Muscle of leg (tissue), 11 donors: ENCODE measurements around the gene CEP112. TPM values are rescaled to one million over a fixed set of nuclear protein-coding genes. Genes with fewer than 3 reads are reported as not detected.
"Not testable (repeated sequence)": the region's sequence is repeated elsewhere in the genome, so short reads cannot be mapped to it uniquely, and the experiment has no call there.

ENCODE experiments used
- DNase-seq: peaks from one replicate; pipeline ENCODE4 v3.0.0; 2013
- H3K27ac ChIP-seq: one replicate; pipeline ENCODE4 v1.5.1; 2013; ENCODE audit warnings: mild to moderate bottlenecking, low read length, control low read depth
- H3K27me3 ChIP-seq: one replicate; pipeline ENCODE4 v1.6.1; 2013; ENCODE audit warnings: low read length; ENCODE audit not compliant: control insufficient read depth, insufficient read depth
- H3K36me3 ChIP-seq: one replicate; pipeline ENCODE4 v1.6.1; 2013; ENCODE audit warnings: low read length; ENCODE audit not compliant: control insufficient read depth, insufficient read depth
- H3K4me1 ChIP-seq: one replicate; pipeline ENCODE4 v1.6.1; 2013; ENCODE audit warnings: low read length; ENCODE audit not compliant: control insufficient read depth, insufficient read depth
- H3K4me3 ChIP-seq: one replicate; pipeline ENCODE4 v1.5.1; 2013; ENCODE audit warnings: low read length, control low read depth
- H3K9me3 ChIP-seq: replicated peaks from 2 replicates; pipeline ENCODE4 v1.6.1; 2013; ENCODE audit warnings: low read depth, low read length; ENCODE audit not compliant: control insufficient read depth
- WGBS: methylation state at CpG from one replicate; pipeline ENCODE4 v1.1.5; 2013; ENCODE audit warnings: missing lambda C conversion rate; ENCODE audit not compliant: insufficient coverage; 5-methylcytosine and 5-hydroxymethylcytosine counted together
- polyA plus RNA-seq, 8 donors: library from polyadenylated mRNA; unstranded; fragments of 120-200 nt; gene quantifications; one replicate each; pipeline versions ENCODE4 v1.2.1 to v1.2.3, GENCODE V29; 2013; ENCODE audit warnings: inconsistent platforms in 1 of 8, low replicate concordance in 1 of 8; ENCODE audit not compliant: insufficient read length in 8 of 8, insufficient read depth in 1 of 8
- total RNA-seq: library from RNA; stranded (reverse); fragments of 120-200 nt; gene quantifications from one replicate; pipeline ENCODE4 v1.2.4, GENCODE V29; 2013

CEP112 gene
- total and polyA plus RNA-seq, 9 donors = 11.4 to 19.0 (median 14.8) TPM

GRCh38 chr17:65823713-65824112 is 368.2 kb downstream of the CEP112 start:
- no peaks in the 10 kb centered on the region for H3K4me1 ChIP-seq
- no peak overlapping the region for H3K4me3 ChIP-seq
- H3K27ac ChIP-seq = no peak overlapping the region
- no peak for DNase-seq
- no peaks in the 10 kb centered on the region for H3K27me3 ChIP-seq
- no peaks in the 10 kb centered on the region for H3K36me3 ChIP-seq
- peaks cover 2% of the 10 kb centered on the region for H3K9me3 ChIP-seq

DNA sequence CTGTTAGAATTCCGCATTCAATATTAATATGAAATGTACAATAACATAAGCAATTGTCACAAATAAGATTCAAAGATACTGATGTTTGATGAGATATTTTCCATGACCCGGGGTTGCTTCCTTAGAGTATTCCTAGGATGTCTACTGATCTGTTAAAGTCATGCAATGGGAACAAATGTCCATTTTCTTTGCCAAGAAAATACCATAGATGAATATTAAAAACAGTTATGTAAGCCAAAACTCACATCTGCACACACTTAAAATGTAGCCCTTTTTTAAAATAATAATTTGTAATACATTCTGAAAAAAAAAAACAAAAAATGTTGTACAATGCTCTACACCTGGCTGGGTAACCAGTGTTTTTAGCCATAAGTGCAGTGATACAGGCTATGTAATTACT is 371.1 kb downstream of the CEP112 start:
- Histone ChIP-seq H3K4me3 (no peak overlapping the region), H3K4me1 (no peaks in the 10 kb centered on the region), H3K27ac (no peak overlapping the region), H3K9me3 (no peaks in the 10 kb centered on the region), H3K27me3 (no peaks in the 10 kb centered on the region), H3K36me3 (no peaks in the 10 kb centered on the region)
- WGBS = no CpG with 5 or more reads among the region's 2 CpGs
- DNase-seq = peak; percentile 96

DNA sequence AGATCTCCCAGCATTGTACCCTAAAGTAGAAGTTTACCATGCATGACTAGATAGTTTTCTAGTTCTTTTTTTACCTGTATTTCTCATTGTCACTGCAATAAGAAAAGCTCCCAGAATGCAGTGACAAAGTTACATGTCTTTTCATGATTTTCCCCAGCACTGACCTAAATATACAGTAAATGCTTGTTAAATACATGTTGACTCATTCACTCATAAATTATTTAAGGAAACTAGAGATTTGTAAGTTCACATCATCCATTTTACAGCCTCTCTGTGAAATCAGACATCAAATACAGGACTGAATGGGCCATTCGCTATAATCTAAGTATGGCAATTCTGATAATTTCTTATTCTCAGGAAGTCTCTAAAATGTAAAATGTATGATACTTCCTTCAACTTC is 371.6 kb downstream of the CEP112 start:
- Histone ChIP-seq H3K36me3 (no peaks in the 10 kb centered on the region), H3K4me1 (no peaks in the 10 kb centered on the region), H3K4me3 (no peak overlapping the region), H3K9me3 (no peaks in the 10 kb centered on the region), H3K27me3 (no peaks in the 10 kb centered on the region), H3K27ac (no peak overlapping the region)
- no CpG with 5 or more reads among the region's 1 CpG for WGBS
- DNase-seq = peak; percentile 47

GRCh38 chr17:65819810-65820209 is 372.1 kb downstream of the CEP112 start:
- Histone ChIP-seq H3K36me3 (no peaks in the 10 kb centered on the region), H3K27ac (no peak overlapping the region), H3K27me3 (no peaks in the 10 kb centered on the region), H3K4me1 (no peaks in the 10 kb centered on the region), H3K9me3 (no peaks in the 10 kb centered on the region), H3K4me3 (no peak overlapping the region)
- 17% methylated on average over 1 of the region's 3 CpGs for WGBS
- no peak for DNase-seq

GRCh38 chr17:65817951-65818350 is 374.0 kb downstream of the CEP112 start:
- Histone ChIP-seq H3K4me3 (no peak overlapping the region), H3K27ac (no peak overlapping the region), H3K9me3 (no peaks in the 10 kb centered on the region), H3K4me1 (no peaks in the 10 kb centered on the region), H3K27me3 (no peaks in the 10 kb centered on the region), H3K36me3 (no peaks in the 10 kb centered on the region)
- no peak for DNase-seq
- WGBS = no CpG with 5 or more reads among the region's 4 CpGs

- H3K36me3 ChIP-seq = no peaks in the 10 kb centered on the region
- no CpG with 5 or more reads among the region's 1 CpG for WGBS
- no peaks in the 10 kb centered on the region for H3K9me3 ChIP-seq
- no peaks in the 10 kb centered on the region for H3K27me3 ChIP-seq
- no peak for DNase-seq
- no peak overlapping the region for H3K4me3 ChIP-seq
- H3K27ac ChIP-seq = no peak overlapping the region
- no peaks in the 10 kb centered on the region for H3K4me1 ChIP-seq
Observed at GRCh38 chr17:65814418-65814817, 377.5 kb downstream of the CEP112 start.

DNA sequence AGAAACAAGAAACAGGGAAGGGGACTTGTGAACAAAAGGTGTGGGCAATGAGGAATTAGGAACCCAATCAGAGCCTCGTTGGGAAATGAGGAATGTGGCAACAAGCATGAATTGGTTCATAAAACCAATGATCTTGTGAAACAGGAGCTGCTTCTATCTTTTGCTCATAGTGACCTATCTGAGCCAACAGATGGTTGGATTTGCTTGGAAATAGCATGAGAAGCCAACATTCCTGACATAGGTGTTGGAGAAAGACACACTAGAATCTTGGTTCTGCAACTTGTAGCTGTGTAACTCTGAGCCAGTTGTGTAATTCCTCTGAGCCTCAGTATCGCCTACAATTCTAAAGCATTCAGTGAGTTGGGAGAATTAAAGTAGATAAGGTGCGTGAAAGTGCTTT is 378.6 kb downstream of the CEP112 start:
- Histone ChIP-seq H3K4me3 (no peak overlapping the region), H3K27ac (no peak overlapping the region), H3K36me3 (no peaks in the 10 kb centered on the region), H3K4me1 (no peaks in the 10 kb centered on the region), H3K9me3 (peaks cover 6% of the 10 kb centered on the region), H3K27me3 (no peaks in the 10 kb centered on the region)
- WGBS = 33% methylated on average over 1 of the region's 3 CpGs
- no peak for DNase-seq

- Histone ChIP-seq H3K27me3 (no peaks in the 10 kb centered on the region), H3K4me1 (no peaks in the 10 kb centered on the region), H3K36me3 (no peaks in the 10 kb centered on the region), H3K4me3 (no peak overlapping the region), H3K9me3 (peaks cover 17% of the 10 kb centered on the region), H3K27ac (no peak overlapping the region)
- 67% methylated on average over 3 of the region's 3 CpGs for WGBS
- DNase-seq = no peak
Observed at GRCh38 chr17:65811043-65811442, 380.9 kb downstream of the CEP112 start.

DNA sequence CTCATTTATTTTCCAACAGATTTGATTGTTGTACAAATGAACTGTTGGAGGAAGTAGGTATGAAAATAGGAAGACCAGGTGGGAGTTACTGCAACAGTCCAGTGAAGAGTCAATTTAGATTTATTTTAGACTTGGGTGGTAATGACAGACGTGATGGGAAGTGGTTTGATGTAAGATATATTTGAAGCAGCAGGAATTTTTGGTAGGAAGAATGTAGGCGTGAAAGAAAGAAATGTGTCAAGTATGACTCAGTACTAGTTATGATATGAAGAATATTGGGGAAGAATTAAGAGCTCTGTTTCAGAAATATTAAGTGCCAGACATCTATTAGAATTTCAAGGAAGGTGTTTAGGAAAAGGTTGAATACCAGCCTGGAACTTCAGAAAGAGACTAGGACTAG is 382.6 kb downstream of the CEP112 start:
- Histone ChIP-seq H3K4me1 (no peaks in the 10 kb centered on the region), H3K36me3 (no peaks in the 10 kb centered on the region), H3K27me3 (no peaks in the 10 kb centered on the region), H3K9me3 (peaks cover 17% of the 10 kb centered on the region), H3K4me3 (no peak overlapping the region), H3K27ac (no peak overlapping the region)
- WGBS = 83% methylated on average over 2 of the region's 2 CpGs
- DNase-seq = no peak

- not testable (repeated sequence) for H3K36me3 ChIP-seq, DNase-seq, H3K27ac ChIP-seq, H3K4me3 ChIP-seq, H3K4me1 ChIP-seq, H3K27me3 ChIP-seq
- H3K9me3 ChIP-seq = peaks cover 17% of the 10 kb centered on the region
- no CpG with 5 or more reads among the region's 1 CpG for WGBS
Observed at GRCh38 chr17:65808566-65808965, 383.4 kb downstream of the CEP112 start.

DNA sequence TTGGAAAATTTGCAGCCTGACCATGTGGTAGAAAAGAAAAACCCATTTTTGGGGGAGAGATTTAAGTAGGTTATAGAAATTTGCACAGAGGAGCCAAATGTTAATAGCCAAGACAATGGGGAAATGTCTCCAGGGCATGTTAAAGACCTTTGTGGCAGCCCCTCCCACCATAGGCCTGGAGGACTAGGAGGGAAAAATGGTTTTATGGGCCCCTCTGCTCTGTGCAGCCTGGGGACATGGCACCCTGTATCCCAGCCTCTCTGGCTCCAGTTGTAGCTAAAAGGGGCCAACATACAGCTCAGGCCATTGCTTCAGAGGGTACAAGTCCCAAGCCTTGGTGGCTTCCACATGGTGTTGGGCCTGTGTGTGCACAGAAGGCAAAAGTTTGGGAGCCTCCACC is 384.6 kb downstream of the CEP112 start:
- peaks cover 17% of the 10 kb centered on the region for H3K9me3 ChIP-seq

More for the DNA sequence above, 384.6 kb downstream of the CEP112 start:
- Histone ChIP-seq H3K27me3 (no peaks in the 10 kb centered on the region), H3K36me3 (no peaks in the 10 kb centered on the region), H3K27ac (no peak overlapping the region), H3K4me1 (no peaks in the 10 kb centered on the region), H3K4me3 (no peak overlapping the region)
- no peak for DNase-seq
